Measurements from ENCODE around the gene FAM120A. TPM values are rescaled to one million over a fixed set of nuclear protein-coding genes. Genes with fewer than 3 reads are reported as not detected.
A peak's percentile ranks its signal among the peaks of the same experiment; 100 is the strongest.

The FAM120A gene
- total and polyA plus RNA-seq, 9 of the 15 experiments (the other 6 are each of a cell fraction or from before 2014, with no cell fraction given) = 8.7 to 71.0 (median 42.2) TPM

DNA sequence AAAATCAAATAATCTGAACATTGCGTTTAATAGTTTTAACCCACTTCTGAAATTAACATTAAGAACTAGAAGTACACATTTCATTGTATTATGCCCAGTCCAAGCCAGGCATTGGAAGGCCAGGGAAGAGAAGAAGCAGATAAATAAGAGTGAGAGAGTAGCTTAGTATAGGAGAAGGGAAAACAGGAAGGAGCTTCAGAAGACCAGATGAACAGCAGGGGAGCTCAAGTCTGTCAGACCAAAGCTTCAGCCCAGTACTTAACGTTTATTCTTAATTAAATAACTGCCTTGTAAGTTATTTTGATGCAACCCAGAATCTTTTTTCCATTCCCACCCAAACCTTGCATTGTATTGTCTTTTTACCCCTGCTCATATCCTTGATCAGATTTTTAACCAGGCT lies 13.4 kb downstream of the FAM120A start:
- ChIA-PET CTCF (ENCODE audit: low intra/inter-chr PET ratio) (no interaction called here), POLR2A (interaction anchor here (0.9 to 4.1 kb wide), 5 partner anchors 8 to 18 kb away, joined by 3 to 53 read pairs (median 4); partner anchors contain the start of gene FAM120AOS)
- Histone ChIP-seq H3K79me2 (ENCODE audit: control insufficient read depth, insufficient read depth, low read length) (peaks cover 100% of the 10 kb centered on the region), H3K4me3 (no peak overlapping the region), H3K9me3 (replicated peaks; ENCODE audit: control insufficient read depth, insufficient read depth, low read depth, low read length) (no peaks in the 10 kb centered on the region), H3K9me1 (ENCODE audit: control insufficient read depth, insufficient read depth, low read length) (peaks cover 3% of the 10 kb centered on the region), H3K27ac (ENCODE audit: extremely low read depth, low read depth, low read length) (peak overlapping the region; percentile 16; the same call in 2 of the 3 replicates), H3K27me3 (ENCODE audit: control insufficient read depth in 2 of 2, insufficient read depth in 2 of 2, low read length in 2 of 2) (no peaks in the 10 kb centered on the region), H2AFZ (ENCODE audit: low read depth, low read length) (no peak overlapping the region), H3K4me1 (replicated peaks in 1 of 2; ENCODE audit: control insufficient read depth in 2 of 2, insufficient read depth in 2 of 2, low read length in 2 of 2) (peaks cover 8 to 31% of the 10 kb centered on the region in 2 experiments; a peak in 4 of 5 replicates), H3K4me2 (ENCODE audit: insufficient read depth, low read length) (no peak overlapping the region), H3K36me3 (ENCODE audit: control insufficient read depth, insufficient read depth, low read length) (peaks cover 16% of the 10 kb centered on the region; the same call in 2 of the 3 replicates), H3K9ac (ENCODE audit: insufficient read depth in 1 of 2, low read depth in 2 of 2, low read length in 2 of 2) (no peak overlapping the region), H4K20me1 (replicated peaks; ENCODE audit: control insufficient read depth, insufficient read depth, low read length) (peaks cover 15% of the 10 kb centered on the region)
- ATAC-seq (peak; percentile 61), DNase-seq (ENCODE audit: extremely low read depth in 1 of 4, low spot score in 3 of 4) (peak in 1 of 4 experiments; percentile 16), FAIRE-seq (no peak)
- TF ChIP-seq NEUROD1 (IDR thresholded peaks at IDR 0.05; ENCODE audit: borderline replicate concordance, low read depth, low read length, partially characterized antibody) (no peak), ZNF76 (CRISPR knock-in tag; IDR thresholded peaks at IDR 0.05; ENCODE audit: borderline replicate concordance) (no peak), ZNF134 (CRISPR knock-in tag; conservative IDR thresholded peaks at IDR 0.05) (no peak), BCL6 (CRISPR knock-in tag; IDR thresholded peaks at IDR 0.05) (no peak), CREB1 (IDR thresholded peaks at IDR 0.05) (no peak), CREB1 (CRISPR knock-in tag; IDR thresholded peaks at IDR 0.05) (no peak), RB1 (IDR thresholded peaks at IDR 0.05; ENCODE audit: low read depth) (no peak), RBM34 (IDR thresholded peaks at IDR 0.05; ENCODE audit: borderline replicate concordance, insufficient read depth, low read length) (no peak)
- TF ChIP-seq, protein P1, sequence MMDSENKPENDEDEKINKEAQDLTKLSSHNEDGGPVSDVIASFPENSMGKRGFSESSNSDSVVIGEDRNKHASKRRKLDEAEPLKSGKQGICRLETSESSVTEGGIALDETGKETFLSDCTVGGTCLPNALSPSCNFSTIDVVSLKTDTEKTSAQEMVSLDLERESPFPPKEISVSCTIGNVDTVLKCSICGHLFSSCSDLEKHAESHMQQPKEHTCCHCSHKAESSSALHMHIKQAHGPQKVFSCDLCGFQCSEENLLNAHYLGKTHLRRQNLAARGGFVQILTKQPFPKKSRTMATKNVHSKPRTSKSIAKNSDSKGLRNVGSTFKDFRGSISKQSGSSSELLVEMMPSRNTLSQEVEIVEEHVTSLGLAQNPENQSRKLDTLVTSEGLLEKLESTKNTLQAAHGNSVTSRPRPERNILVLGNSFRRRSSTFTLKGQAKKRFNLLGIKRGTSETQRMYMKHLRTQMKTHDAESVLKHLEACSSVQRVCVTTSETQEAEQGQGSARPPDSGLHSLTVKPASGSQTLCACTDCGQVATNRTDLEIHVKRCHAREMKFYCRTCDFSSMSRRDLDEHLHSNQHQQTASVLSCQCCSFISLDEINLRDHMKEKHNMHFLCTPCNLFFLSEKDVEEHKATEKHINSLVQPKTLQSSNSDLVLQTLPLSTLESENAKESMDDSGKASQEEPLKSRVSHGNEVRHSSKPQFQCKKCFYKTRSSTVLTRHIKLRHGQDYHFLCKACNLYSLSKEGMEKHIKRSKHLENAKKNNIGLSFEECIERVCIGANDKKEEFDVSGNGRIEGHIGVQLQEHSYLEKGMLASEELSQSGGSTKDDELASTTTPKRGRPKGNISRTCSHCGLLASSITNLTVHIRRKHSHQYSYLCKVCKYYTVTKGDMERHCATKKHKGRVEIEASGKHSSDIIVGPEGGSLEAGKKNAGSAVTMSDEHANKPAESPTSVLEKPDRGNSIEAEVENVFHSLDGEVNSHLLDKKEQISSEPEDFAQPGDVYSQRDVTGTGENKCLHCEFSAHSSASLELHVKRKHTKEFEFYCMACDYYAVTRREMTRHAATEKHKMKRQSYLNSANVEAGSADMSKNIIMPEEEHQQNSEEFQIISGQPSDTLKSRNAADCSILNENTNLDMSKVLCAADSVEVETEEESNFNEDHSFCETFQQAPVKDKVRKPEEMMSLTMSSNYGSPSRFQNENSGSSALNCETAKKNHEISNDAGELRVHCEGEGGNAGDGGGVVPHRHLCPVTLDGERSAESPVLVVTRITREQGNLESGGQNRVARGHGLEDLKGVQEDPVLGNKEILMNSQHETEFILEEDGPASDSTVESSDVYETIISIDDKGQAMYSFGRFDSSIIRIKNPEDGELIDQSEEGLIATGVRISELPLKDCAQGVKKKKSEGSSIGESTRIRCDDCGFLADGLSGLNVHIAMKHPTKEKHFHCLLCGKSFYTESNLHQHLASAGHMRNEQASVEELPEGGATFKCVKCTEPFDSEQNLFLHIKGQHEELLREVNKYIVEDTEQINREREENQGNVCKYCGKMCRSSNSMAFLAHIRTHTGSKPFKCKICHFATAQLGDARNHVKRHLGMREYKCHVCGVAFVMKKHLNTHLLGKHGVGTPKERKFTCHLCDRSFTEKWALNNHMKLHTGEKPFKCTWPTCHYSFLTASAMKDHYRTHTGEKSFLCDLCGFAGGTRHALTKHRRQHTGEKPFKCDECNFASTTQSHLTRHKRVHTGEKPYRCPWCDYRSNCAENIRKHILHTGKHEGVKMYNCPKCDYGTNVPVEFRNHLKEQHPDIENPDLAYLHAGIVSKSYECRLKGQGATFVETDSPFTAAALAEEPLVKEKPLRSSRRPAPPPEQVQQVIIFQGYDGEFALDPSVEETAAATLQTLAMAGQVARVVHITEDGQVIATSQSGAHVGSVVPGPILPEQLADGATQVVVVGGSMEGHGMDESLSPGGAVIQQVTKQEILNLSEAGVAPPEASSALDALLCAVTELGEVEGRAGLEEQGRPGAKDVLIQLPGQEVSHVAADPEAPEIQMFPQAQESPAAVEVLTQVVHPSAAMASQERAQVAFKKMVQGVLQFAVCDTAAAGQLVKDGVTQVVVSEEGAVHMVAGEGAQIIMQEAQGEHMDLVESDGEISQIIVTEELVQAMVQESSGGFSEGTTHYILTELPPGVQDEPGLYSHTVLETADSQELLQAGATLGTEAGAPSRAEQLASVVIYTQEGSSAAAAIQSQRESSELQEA (IDR thresholded peaks at IDR 0.05; ENCODE audit: low read depth) = no peak
- TF ChIP-seq, protein P2, sequence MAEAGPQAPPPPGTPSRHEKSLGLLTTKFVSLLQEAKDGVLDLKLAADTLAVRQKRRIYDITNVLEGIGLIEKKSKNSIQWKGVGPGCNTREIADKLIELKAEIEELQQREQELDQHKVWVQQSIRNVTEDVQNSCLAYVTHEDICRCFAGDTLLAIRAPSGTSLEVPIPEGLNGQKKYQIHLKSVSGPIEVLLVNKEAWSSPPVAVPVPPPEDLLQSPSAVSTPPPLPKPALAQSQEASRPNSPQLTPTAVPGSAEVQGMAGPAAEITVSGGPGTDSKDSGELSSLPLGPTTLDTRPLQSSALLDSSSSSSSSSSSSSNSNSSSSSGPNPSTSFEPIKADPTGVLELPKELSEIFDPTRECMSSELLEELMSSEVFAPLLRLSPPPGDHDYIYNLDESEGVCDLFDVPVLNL (CRISPR knock-in tag; IDR thresholded peaks at IDR 0.05; ENCODE audit: low read depth) = no peak
- TF ChIP-seq, protein P3, sequence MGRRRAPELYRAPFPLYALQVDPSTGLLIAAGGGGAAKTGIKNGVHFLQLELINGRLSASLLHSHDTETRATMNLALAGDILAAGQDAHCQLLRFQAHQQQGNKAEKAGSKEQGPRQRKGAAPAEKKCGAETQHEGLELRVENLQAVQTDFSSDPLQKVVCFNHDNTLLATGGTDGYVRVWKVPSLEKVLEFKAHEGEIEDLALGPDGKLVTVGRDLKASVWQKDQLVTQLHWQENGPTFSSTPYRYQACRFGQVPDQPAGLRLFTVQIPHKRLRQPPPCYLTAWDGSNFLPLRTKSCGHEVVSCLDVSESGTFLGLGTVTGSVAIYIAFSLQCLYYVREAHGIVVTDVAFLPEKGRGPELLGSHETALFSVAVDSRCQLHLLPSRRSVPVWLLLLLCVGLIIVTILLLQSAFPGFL (CRISPR knock-in tag; IDR thresholded peaks at IDR 0.05) = no peak
- BruUV-seq (replicated peaks) = no TSS peak
- in situ Hi-C loops (cut with MboI) = no loop called here
- intact Hi-C loops (cut with micrococcal nuclease) = no loop called here
- 35% methylated on average over 2 of the region's 2 CpGs for WGBS (ENCODE audit: insufficient coverage, low coverage, missing lambda C conversion rate)
